GM13977 (cell line): ENCODE measurements around the gene CCL19.

ENCODE experiments used
- DNase-seq: peaks from one replicate; pipeline ENCODE4 v3.0.0; 2012; ENCODE audit warnings: low spot score
- in situ Hi-C: fragments of 300-500 bp; cut with MboI; formaldehyde crosslinking; loops from one replicate; pipeline ENCODE4 v1.12.0; 2022; ENCODE audit warnings: low sequenced_read_pairs, low pct_unique_long_range_greater_than_20kb, mixed read lengths, inconsistent platforms; ENCODE audit not compliant: unreplicated experiment
- TF ChIP-seq, protein P1 (sequence below): IDR thresholded peaks from 2 replicates; pipeline ENCODE4 v1.5.1; 2012; ENCODE audit warnings: mild to moderate bottlenecking, control low read depth; ENCODE audit not compliant: insufficient read depth; ENCODE audit errors: extremely low read depth, missing control alignments

Gene CCL19

DNA sequence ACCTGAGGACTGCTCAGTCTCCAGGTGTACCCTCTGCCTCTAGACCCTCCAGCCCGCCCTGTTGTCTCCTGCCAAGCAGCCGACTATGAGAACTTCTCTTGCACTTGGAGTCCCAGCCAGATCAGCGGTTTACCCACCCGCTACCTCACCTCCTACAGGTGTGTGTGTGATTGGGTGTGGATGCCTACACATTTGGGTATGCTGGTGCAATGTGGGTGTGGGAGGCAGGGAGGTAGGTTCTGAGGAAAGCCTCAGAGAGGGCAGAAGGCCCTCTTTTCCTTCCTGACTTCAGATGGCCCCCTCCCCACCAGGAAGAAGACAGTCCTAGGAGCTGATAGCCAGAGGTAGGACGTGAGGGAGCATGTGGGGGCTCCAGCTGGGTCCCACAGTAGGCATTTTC lies 34.1 kb downstream of the CCL19 start:
- TF ChIP-seq, protein P1, sequence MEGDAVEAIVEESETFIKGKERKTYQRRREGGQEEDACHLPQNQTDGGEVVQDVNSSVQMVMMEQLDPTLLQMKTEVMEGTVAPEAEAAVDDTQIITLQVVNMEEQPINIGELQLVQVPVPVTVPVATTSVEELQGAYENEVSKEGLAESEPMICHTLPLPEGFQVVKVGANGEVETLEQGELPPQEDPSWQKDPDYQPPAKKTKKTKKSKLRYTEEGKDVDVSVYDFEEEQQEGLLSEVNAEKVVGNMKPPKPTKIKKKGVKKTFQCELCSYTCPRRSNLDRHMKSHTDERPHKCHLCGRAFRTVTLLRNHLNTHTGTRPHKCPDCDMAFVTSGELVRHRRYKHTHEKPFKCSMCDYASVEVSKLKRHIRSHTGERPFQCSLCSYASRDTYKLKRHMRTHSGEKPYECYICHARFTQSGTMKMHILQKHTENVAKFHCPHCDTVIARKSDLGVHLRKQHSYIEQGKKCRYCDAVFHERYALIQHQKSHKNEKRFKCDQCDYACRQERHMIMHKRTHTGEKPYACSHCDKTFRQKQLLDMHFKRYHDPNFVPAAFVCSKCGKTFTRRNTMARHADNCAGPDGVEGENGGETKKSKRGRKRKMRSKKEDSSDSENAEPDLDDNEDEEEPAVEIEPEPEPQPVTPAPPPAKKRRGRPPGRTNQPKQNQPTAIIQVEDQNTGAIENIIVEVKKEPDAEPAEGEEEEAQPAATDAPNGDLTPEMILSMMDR = no peak
- in situ Hi-C loops = no loop called here

DNA sequence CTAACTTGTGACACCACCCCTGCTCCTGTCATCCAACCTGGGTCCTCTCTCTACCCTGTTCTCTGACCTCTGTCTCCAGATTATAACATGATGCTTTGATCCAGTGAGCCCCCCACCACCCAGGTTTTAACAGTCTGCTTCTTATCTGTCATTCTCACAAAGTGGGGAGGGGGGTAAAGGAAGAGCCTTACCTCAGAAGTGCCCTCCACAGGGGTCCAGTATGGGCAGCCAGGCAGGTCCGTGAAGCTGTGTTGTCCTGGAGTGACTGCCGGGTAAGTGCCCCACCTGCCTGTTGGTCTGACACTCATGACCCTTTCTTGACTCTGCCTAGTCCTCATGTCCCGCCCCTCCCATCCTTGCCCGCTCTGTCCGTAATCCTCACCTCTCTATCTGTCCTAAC lies 35.7 kb downstream of the CCL19 start:
- no peak for DNase-seq
- TF ChIP-seq, protein P1 = no peak
- in situ Hi-C loops = no loop called here

More for the DNA sequence above, 34.1 kb downstream of the CCL19 start:
- DNase-seq = no peak

DNA sequence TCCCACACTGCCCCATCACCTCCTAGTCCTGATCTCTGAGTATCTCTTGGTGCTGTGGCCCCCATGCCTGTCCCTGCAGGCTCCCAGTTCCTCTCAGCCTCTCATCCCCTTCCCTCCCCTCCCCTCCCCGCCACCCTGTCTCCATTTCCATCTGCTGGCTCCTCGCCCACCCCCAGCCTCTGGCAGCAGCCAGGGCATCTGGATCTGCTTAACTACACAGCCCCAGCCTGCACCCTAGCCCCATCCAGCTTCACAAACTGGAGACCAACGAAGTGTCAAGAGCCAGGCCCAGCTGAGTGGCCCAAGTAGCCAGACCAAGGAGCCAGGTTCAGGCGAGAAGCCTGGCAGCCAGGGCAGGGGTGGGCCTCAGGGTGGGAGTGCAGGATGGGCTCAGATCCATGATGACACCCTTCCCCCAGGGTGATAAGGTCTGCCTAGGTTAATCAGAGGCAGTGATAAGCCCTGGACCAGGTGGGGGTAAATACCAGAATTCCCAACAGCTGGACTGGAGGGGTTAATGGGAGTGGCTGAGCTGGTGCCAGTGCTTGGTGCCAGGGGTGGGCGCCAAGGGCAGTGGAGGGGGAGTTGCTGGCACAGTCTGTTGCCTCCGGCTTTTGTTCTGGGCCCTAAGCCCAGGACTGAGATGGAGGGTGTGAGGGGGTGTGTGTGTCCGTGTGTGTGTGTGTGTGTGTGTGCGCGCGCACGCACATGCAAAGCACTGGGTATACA lies 36.6 kb downstream of the CCL19 start:
- in situ Hi-C loops = no loop called here
- no peak for DNase-seq
- TF ChIP-seq, protein P1 = no peak

DNA sequence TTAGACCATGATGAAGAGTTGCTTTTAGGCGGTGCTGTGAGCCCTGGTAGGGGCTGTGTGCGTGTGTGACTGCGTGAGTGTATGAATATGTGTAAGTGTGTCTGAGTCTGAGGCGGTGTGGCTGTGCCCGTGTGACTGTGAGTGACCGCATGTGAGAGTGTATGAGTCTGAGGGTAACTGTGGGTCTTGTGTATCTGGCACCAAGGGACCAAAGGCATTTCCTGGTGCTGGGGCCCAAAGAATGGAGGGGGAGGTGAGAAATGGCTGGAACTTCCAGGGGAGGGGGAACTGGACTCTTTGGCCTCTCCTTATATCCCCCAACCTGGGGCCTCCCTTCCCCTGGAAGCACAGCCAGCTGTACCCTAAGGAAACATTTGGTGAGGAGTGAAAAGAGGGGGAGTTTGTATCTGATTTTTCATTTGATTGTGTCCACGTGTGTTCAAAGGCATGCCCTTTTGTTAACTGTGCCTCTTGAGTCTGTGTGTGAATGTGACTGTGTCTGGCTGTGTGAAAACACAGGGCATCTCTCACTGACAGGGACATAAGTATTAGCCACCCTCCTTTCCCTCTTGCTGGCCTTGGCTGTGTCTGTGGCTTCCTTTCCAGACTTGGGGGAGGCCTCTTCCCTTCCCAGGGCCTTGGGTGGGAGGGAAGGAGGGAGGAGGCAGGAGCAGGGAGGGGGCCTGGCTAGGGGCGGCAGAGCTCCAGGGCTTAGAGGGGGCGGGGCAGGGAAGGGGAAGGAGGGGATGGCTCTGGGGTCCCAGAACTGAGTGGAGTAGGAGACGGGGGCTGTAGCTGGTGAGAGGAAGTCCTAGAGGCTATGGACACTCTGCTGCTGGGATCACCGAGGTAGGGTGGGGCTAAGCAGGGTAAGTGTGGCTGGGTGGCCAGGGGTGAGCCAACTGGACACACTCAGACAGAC lies 37.7 kb downstream of the CCL19 start:
- in situ Hi-C loops = no loop called here
- DNase-seq = no peak
- TF ChIP-seq, protein P1 = no peak

DNA sequence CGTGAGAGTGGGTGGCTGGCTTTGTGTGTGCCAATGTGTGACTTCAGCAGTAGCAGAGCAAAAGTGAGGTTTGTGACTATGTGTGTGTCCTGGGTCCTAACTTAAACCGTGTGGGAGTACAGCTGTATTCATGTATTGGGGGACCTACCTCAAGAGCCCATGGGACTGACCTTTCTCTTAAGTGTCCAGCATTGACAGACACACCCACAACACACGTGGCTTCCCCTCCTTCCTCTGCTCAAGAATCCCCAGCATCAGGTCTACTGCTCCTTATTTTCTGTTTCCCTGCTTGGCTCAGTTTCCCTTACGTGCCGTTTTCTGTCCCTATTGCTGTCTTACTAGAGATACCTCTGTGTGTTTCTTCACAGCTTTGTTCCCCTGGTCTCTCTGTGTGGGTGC lies 38.5 kb downstream of the CCL19 start:
- in situ Hi-C loops = no loop called here
- no peak for DNase-seq
- TF ChIP-seq, protein P1 = no peak

DNA sequence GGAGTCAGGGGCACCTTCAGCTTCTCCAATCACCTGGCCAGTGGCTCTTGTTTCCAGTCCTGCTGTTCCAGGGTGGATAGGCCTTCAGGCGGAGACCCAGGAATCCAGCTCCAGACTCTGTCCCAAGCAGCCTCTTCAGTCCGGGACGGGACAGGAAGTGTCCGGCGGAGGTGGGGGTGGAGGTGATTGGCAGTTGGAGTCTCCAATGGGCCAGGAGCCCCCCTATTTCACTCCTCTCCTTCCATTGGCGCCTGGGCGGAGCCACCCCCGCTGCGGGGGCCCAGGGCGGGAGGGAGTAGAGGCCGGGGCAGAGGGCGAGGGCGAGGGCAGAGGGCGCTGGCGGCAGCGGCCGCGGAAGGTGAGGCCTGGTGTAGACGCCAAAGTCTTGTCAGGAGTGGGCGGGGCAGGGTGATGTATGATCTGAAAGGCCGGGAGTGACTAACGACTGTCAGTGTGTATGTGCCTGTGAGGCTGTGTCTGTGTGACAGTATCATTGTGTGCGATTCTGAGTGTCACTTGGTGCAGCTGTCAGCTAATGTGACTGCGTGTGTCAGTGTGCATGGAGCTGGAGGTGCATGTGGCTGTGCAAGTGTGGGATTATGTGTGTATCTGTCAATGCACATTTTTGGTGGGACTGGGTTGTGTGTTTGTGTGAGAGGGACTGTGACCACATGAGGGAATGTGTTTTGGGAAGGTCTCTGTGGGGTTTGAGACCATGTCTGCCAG lies 39.0 kb downstream of the CCL19 start, which contains the start of gene IL11RA:
TSS of gene IL11RA (plus strand) at position 310 of the 726 bp plus-strand sequence. CDS start 3,033 bp downstream, outside the sequence.
- TF ChIP-seq, protein P1 = no peak
- DNase-seq = peak; percentile 52
- in situ Hi-C loops = no loop called here
